Astrocyte (in vitro differentiated cells and primary cell): ENCODE results near the gene SYT7.

ENCODE experiments used
- CTCF ChIP-seq: IDR thresholded peaks from 2 replicates; pipeline ENCODE4 v1.5.1; 2011; ENCODE audit warnings: low read depth, mild to moderate bottlenecking, inconsistent platforms, low read length, moderate library complexity; ENCODE audit not compliant: insufficient read depth
- EZH2 ChIP-seq: IDR thresholded peaks from 2 replicates; pipeline ENCODE4 v1.6.1; 2012; ENCODE audit warnings: mild to moderate bottlenecking, low read length, inconsistent platforms; ENCODE audit not compliant: insufficient read depth

GRCh38 chr11:61477126-61477525 is 103.8 kb downstream of the SYT7 start:
- TF ChIP-seq CTCF: no peak
- TF ChIP-seq EZH2: no peak
